Endodermal cell (in vitro differentiated cells): ENCODE results near the gene BPIFA1. TPM values are rescaled to one million over a fixed set of nuclear protein-coding genes. Genes with fewer than 3 reads are reported as not detected.
A peak's percentile ranks its signal among the peaks of the same experiment; 100 is the strongest.

Experiments used
- DNase-seq: peaks from one replicate; pipeline ENCODE4 v3.0.0-alpha.2; 2017
- H3K27ac ChIP-seq: 2 replicates; pipeline ENCODE4 v1.5.1; 2013; ENCODE audit warnings: mild to moderate bottlenecking, low read depth, low read length, moderate library complexity
- H3K27me3 ChIP-seq: 2 replicates; pipeline ENCODE4 v1.6.1; 2013; ENCODE audit warnings: mild to moderate bottlenecking, low read length, moderate library complexity; ENCODE audit not compliant: insufficient read depth, control insufficient read depth, poor library complexity, severe bottlenecking
- H3K36me3 ChIP-seq: 2 replicates; pipeline ENCODE4 v1.7.0; 2013; ENCODE audit warnings: mild to moderate bottlenecking, low read length, moderate library complexity; ENCODE audit not compliant: control insufficient read depth, insufficient read depth
- H3K4me1 ChIP-seq: one replicate; pipeline ENCODE4 v1.7.0; 2013; ENCODE audit warnings: low read length; ENCODE audit not compliant: control insufficient read depth, insufficient read depth
- H3K4me3 ChIP-seq: 2 replicates; pipeline ENCODE4 v1.5.1; 2013; ENCODE audit warnings: mild to moderate bottlenecking, low read length, moderate library complexity
- H3K9ac ChIP-seq: 2 replicates; pipeline ENCODE4 v1.6.1; 2013; ENCODE audit warnings: mild to moderate bottlenecking, low read length, moderate library complexity; ENCODE audit not compliant: poor library complexity, severe bottlenecking; ENCODE audit errors: extremely low read depth
- H3K9me3 ChIP-seq: 2 replicates; pipeline ENCODE4 v1.6.1; 2013; ENCODE audit warnings: mild to moderate bottlenecking, low read length, moderate library complexity; ENCODE audit not compliant: control insufficient read depth
- H3K27ac Mint-ChIP-seq: 2 replicates; pipeline ENCODE4 v1.8.0; 2020; ENCODE audit warnings: mixed read lengths
- H3K27me3 Mint-ChIP-seq: 2 replicates; pipeline ENCODE4 v1.8.0; 2021; ENCODE audit warnings: mild to moderate bottlenecking, mixed read lengths; ENCODE audit not compliant: insufficient read depth
- H3K36me3 Mint-ChIP-seq: 2 replicates; pipeline ENCODE4 v1.8.0; 2020; ENCODE audit warnings: low read depth, mixed read lengths
- H3K4me1 Mint-ChIP-seq: 2 replicates; pipeline ENCODE4 v1.8.0; 2020; ENCODE audit warnings: mixed read lengths
- H3K4me3 Mint-ChIP-seq: 2 replicates; pipeline ENCODE4 v1.8.0; 2020; ENCODE audit warnings: mild to moderate bottlenecking, moderate library complexity, mixed read lengths
- H3K9me3 Mint-ChIP-seq: 2 replicates; pipeline ENCODE4 v1.8.0; 2020; ENCODE audit warnings: mild to moderate bottlenecking, mixed read lengths
- WGBS, 2 experiments: methylation state at CpG; one replicate each; pipeline versions ENCODE4 v1.1.5 to v1.1.7; 2013; ENCODE audit warnings: missing lambda C conversion rate in 2 of 2, mixed read lengths in 1 of 2; ENCODE audit not compliant: insufficient coverage in 1 of 2, insufficient read length in 1 of 2; 5-methylcytosine and 5-hydroxymethylcytosine counted together
- total RNA-seq, 2 donors: library from RNA; stranded (reverse); fragmentation: NEBNext Ultra II Directional in 1 of 2; extraction: Animal tissue kit (Norgen Biotek cat#: 25700) in 1 of 2; gene quantifications; 2 replicates in 1 of 2; 3 replicates in 1 of 2; pipeline ENCODE4 v1.2.1, GENCODE V29; 2021
- TF ChIP-seq, protein P1 (sequence below): fragments of 200-600 bp; sonication (generic); conservative IDR thresholded peaks from 2 replicates; pipeline ENCODE4 v1.5.0; 2021; ENCODE audit warnings: antibody characterized with exemption, mild to moderate bottlenecking

Gene BPIFA1
- total RNA-seq, 2 donors from 2014 or later = 1.4 TPM; not detected in 1

DNA sequence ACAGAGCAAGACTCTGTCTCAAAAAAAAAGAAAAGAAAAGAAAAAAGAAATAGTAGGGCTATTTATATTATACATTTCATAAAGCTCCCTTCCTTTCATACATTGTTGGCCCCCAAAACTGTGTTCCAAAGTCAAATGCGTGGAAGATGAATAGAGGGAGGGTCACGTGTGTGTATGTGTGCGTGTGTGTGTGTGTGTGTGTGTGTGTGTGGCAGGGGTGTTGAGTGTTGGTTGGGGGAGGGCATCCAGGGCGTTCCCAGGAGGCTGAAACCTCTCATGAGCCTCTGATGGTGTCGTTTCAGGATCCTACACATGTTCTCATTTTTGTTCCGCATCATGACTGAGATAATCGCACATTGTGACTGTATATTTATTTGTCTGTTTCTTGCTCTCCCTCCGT lies 39.4 kb downstream of the BPIFA1 start:
- Histone ChIP-seq H3K36me3 (no peaks in the 10 kb centered on the region), H3K27me3 (peaks cover 6% of the 10 kb centered on the region), H3K9me3 (no peaks in the 10 kb centered on the region), H3K4me1 (no peaks in the 10 kb centered on the region), H3K9ac (no peak overlapping the region), H3K27ac (no peak overlapping the region), H3K4me3 (no peak overlapping the region)
- TF ChIP-seq, protein P1, sequence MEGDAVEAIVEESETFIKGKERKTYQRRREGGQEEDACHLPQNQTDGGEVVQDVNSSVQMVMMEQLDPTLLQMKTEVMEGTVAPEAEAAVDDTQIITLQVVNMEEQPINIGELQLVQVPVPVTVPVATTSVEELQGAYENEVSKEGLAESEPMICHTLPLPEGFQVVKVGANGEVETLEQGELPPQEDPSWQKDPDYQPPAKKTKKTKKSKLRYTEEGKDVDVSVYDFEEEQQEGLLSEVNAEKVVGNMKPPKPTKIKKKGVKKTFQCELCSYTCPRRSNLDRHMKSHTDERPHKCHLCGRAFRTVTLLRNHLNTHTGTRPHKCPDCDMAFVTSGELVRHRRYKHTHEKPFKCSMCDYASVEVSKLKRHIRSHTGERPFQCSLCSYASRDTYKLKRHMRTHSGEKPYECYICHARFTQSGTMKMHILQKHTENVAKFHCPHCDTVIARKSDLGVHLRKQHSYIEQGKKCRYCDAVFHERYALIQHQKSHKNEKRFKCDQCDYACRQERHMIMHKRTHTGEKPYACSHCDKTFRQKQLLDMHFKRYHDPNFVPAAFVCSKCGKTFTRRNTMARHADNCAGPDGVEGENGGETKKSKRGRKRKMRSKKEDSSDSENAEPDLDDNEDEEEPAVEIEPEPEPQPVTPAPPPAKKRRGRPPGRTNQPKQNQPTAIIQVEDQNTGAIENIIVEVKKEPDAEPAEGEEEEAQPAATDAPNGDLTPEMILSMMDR = no peak
- Mint-ChIP-seq H3K4me3 (no peak overlapping the region), H3K9me3 (no peaks in the 10 kb centered on the region), H3K36me3 (no peaks in the 10 kb centered on the region), H3K4me1 (peaks cover 17% of the 10 kb centered on the region), H3K27me3 (peaks cover 20% of the 10 kb centered on the region), H3K27ac (no peak overlapping the region)
- WGBS, 2 experiments = 83 to 92% methylated on average over 4 to 8 of the region's 8 CpGs
- peak; percentile 28 for DNase-seq

DNA sequence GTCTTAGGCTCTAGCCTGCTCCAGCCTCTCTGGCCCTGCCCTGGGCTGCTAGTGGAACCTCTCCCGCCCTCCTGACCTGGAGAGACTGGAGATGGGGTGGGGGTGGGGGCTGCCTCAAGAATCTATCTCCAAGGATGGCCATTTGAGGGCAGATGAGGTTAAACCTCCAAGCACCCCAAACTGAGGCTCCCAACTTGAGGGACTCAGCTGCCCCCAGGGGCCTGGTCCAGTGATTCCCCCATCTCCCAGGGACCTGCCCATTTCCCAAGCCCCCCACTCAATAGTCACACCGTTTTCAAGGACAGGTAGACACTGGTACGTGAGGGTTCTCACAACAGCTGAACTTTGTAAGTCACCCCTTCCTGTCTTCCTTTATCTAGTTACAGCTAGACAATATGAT lies 40.1 kb downstream of the BPIFA1 start:
- no peak overlapping the region for H3K27ac ChIP-seq
- H3K27me3 ChIP-seq = peaks cover 6% of the 10 kb centered on the region
- no peaks in the 10 kb centered on the region for H3K36me3 ChIP-seq
- no peak overlapping the region for H3K4me3 Mint-ChIP-seq
- H3K27me3 Mint-ChIP-seq = peaks cover 19% of the 10 kb centered on the region
- peak; percentile 30 for DNase-seq
- WGBS, 2 experiments = 88 to 100% methylated on average over 1 to 3 of the region's 3 CpGs
- peaks cover 17% of the 10 kb centered on the region for H3K4me1 Mint-ChIP-seq
- H3K9me3 Mint-ChIP-seq = no peaks in the 10 kb centered on the region
- no peaks in the 10 kb centered on the region for H3K9me3 ChIP-seq
- no peak overlapping the region for H3K9ac ChIP-seq
- no peak overlapping the region for H3K4me3 ChIP-seq
- H3K36me3 Mint-ChIP-seq = no peaks in the 10 kb centered on the region
- H3K4me1 ChIP-seq = no peaks in the 10 kb centered on the region
- no peak overlapping the region for H3K27ac Mint-ChIP-seq
- TF ChIP-seq, protein P1 = no peak

DNA sequence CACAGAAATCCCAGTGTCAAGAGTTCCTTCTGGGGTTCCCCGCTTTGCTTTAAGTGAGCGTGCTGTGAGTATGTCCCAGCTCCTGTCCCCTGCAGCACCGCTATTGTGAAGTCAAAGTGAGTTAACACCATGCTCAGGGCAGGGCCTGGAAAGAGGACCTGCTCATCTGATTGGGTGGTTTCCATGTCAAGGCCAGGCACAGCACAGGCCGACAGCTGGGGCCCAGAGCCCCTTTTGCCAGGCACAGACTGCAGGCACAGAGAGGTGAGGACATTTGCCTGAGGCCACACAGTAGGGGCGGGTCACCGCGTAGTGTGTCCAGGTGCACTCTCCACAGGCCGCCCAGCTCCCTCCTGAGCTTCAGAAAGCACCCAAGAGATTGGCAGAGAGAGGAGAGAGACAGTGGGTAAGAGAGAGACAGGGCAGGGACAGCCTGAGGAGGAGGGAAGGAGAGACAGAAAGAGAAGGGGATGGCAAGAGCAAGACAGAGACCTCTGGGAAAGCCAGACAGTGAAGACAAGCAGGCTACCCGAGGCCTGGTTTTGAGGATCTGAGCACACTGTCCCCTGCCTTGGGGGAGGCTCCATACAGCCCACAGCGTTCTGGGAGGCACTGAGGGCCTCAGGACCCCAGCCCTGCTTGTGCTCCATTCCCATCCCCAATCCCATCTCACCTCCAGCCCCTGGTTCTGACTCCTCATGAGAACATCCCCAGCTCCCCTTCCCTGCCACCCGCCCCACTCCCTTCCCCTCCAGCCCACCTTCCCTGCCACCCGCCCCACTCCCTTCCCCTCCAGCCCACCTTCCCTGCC lies 40.7 kb downstream of the BPIFA1 start:
- no peaks in the 10 kb centered on the region for H3K36me3 ChIP-seq
- H3K9me3 Mint-ChIP-seq = no peaks in the 10 kb centered on the region
- TF ChIP-seq, protein P1 = no peak
- H3K27ac Mint-ChIP-seq = no peak overlapping the region
- H3K4me1 ChIP-seq = no peaks in the 10 kb centered on the region
- H3K27me3 Mint-ChIP-seq = peaks cover 14% of the 10 kb centered on the region
- peak; percentile 55 for DNase-seq
- H3K4me1 Mint-ChIP-seq = peaks cover 17% of the 10 kb centered on the region
- no peak overlapping the region for H3K4me3 Mint-ChIP-seq
- no peak overlapping the region for H3K27ac ChIP-seq
- no peak overlapping the region for H3K9ac ChIP-seq
- H3K36me3 Mint-ChIP-seq = no peaks in the 10 kb centered on the region
- H3K4me3 ChIP-seq = no peak overlapping the region
- WGBS, 2 experiments = 81 to 84% methylated on average over 9 to 10 of the region's 12 CpGs
- H3K9me3 ChIP-seq = no peaks in the 10 kb centered on the region
- H3K27me3 ChIP-seq = peaks cover 6% of the 10 kb centered on the region
